ENCODE results near the gene KCNK15.

Gene KCNK15

GRCh38 chr20:44703183-44703925 is 42.3 kb upstream of the KCNK15 start:
- Histone ChIP-seq H3K27ac (ENCODE audit: low read depth, low read length, poor library complexity, severe bottlenecking) (no peak overlapping the region), H3K36me3 (ENCODE audit: insufficient read depth, low read length) (no peaks in the 10 kb centered on the region), H3K4me2 (ENCODE audit: low read length) (peak overlapping the region; percentile 38; the same call in 1 of the 2 replicates), H4K20me1 (ENCODE audit: insufficient read depth, low read length) (no peaks in the 10 kb centered on the region), H3K4me3 (ENCODE audit: low read depth, low read length, poor library complexity, severe bottlenecking) (no peak overlapping the region), H3K9me3 (ENCODE audit: low read length) (peaks cover 3% of the 10 kb centered on the region; the same call in 1 of the 2 replicates), H3K4me1 (ENCODE audit: insufficient read depth, low read length, severe bottlenecking) (peaks cover 37% of the 10 kb centered on the region), H2AFZ (ENCODE audit: low read length) (no peak overlapping the region), H3K79me2 (ENCODE audit: insufficient read depth, low read length) (no peaks in the 10 kb centered on the region), H3K27me3 (ENCODE audit: insufficient read depth, low read length) (no peaks in the 10 kb centered on the region), H3F3A (ENCODE audit: insufficient read depth, low read length) (no peaks in the 10 kb centered on the region), H3K9ac (ENCODE audit: low read length) (no peak overlapping the region), H3K9me2 (ENCODE audit: low read depth, low read length) (no peaks in the 10 kb centered on the region)
- TF ChIP-seq EZH2 (IDR thresholded peaks at IDR 0.05; ENCODE audit: borderline replicate concordance, low read length) = no peak
- no peak for TF ChIP-seq CTCF (IDR thresholded peaks at IDR 0.05; ENCODE audit: low read length)

- Histone ChIP-seq H3K36me3 (ENCODE audit: insufficient read depth, low read length) (no peaks in the 10 kb centered on the region), H3K9me3 (ENCODE audit: low read length) (peaks cover 3% of the 10 kb centered on the region; the same call in 1 of the 2 replicates), H3K9me2 (ENCODE audit: low read depth, low read length) (no peaks in the 10 kb centered on the region), H3K27me3 (ENCODE audit: insufficient read depth, low read length) (no peaks in the 10 kb centered on the region), H4K20me1 (ENCODE audit: insufficient read depth, low read length) (no peaks in the 10 kb centered on the region), H3K27ac (ENCODE audit: low read depth, low read length, poor library complexity, severe bottlenecking) (no peak overlapping the region), H3K79me2 (ENCODE audit: insufficient read depth, low read length) (no peaks in the 10 kb centered on the region), H2AFZ (ENCODE audit: low read length) (no peak overlapping the region), H3K4me1 (ENCODE audit: insufficient read depth, low read length, severe bottlenecking) (peaks cover 31% of the 10 kb centered on the region), H3K4me2 (ENCODE audit: low read length) (no peak overlapping the region), H3K4me3 (ENCODE audit: low read depth, low read length, poor library complexity, severe bottlenecking) (no peak overlapping the region), H3K9ac (ENCODE audit: low read length) (no peak overlapping the region), H3F3A (ENCODE audit: insufficient read depth, low read length) (no peaks in the 10 kb centered on the region)
- no peak for TF ChIP-seq CTCF (IDR thresholded peaks at IDR 0.05; ENCODE audit: low read length)
- no peak for TF ChIP-seq EZH2 (IDR thresholded peaks at IDR 0.05; ENCODE audit: borderline replicate concordance, low read length)
Measured at GRCh38 chr20:44703956-44704488, 41.6 kb upstream of the KCNK15 start.

GRCh38 chr20:44704551-44704971 is 41.1 kb upstream of the KCNK15 start:
- Histone ChIP-seq H3K9me2 (ENCODE audit: low read depth, low read length) (no peaks in the 10 kb centered on the region), H3K4me2 (ENCODE audit: low read length) (no peak overlapping the region), H4K20me1 (ENCODE audit: insufficient read depth, low read length) (no peaks in the 10 kb centered on the region), H2AFZ (ENCODE audit: low read length) (no peak overlapping the region), H3K9ac (ENCODE audit: low read length) (no peak overlapping the region), H3K27ac (ENCODE audit: low read depth, low read length, poor library complexity, severe bottlenecking) (no peak overlapping the region), H3K4me1 (ENCODE audit: insufficient read depth, low read length, severe bottlenecking) (peaks cover 31% of the 10 kb centered on the region), H3K9me3 (ENCODE audit: low read length) (peaks cover 3% of the 10 kb centered on the region; the same call in 1 of the 2 replicates), H3F3A (ENCODE audit: insufficient read depth, low read length) (no peaks in the 10 kb centered on the region), H3K36me3 (ENCODE audit: insufficient read depth, low read length) (no peaks in the 10 kb centered on the region), H3K79me2 (ENCODE audit: insufficient read depth, low read length) (no peaks in the 10 kb centered on the region), H3K27me3 (ENCODE audit: insufficient read depth, low read length) (no peaks in the 10 kb centered on the region), H3K4me3 (ENCODE audit: low read depth, low read length, poor library complexity, severe bottlenecking) (no peak overlapping the region)
- TF ChIP-seq EZH2 (IDR thresholded peaks at IDR 0.05; ENCODE audit: borderline replicate concordance, low read length) = no peak
- TF ChIP-seq CTCF (IDR thresholded peaks at IDR 0.05; ENCODE audit: low read length) = no peak

Data from OCI-LY1 (cell line).